Nephron progenitor cell (in vitro differentiated cells): Measurements from ENCODE around the gene FAM227B.

Source experiments
- DNase-seq: peaks from one replicate; pipeline ENCODE4 v3.0.0; 2021
- H3K27ac Mint-ChIP-seq: 2 replicates; pipeline ENCODE4 v1.8.0; 2021; ENCODE audit warnings: mild to moderate bottlenecking, moderate library complexity, mixed read lengths
- H3K27me3 Mint-ChIP-seq: 2 replicates; pipeline ENCODE4 v1.8.0; 2021; ENCODE audit warnings: mild to moderate bottlenecking, low read depth, mixed read lengths; ENCODE audit not compliant: poor library complexity
- H3K36me3 Mint-ChIP-seq: 2 replicates; pipeline ENCODE4 v1.8.0; 2021; ENCODE audit warnings: low read depth, mixed read lengths
- H3K4me1 Mint-ChIP-seq: 2 replicates; pipeline ENCODE4 v1.8.0; 2021; ENCODE audit warnings: mixed read lengths
- H3K4me3 Mint-ChIP-seq: 2 replicates; pipeline ENCODE4 v1.8.0; 2021; ENCODE audit warnings: mild to moderate bottlenecking, moderate library complexity, mixed read lengths
- H3K9me3 Mint-ChIP-seq: 2 replicates; pipeline ENCODE4 v1.8.0; 2021; ENCODE audit warnings: mild to moderate bottlenecking, moderate library complexity, mixed read lengths
- TF ChIP-seq, protein P1 (sequence below): fragments of 200-600 bp; sonication (generic); IDR thresholded peaks from 2 replicates; pipeline ENCODE4 v1.5.0; 2021; ENCODE audit warnings: antibody characterized with exemption

Gene FAM227B

DNA sequence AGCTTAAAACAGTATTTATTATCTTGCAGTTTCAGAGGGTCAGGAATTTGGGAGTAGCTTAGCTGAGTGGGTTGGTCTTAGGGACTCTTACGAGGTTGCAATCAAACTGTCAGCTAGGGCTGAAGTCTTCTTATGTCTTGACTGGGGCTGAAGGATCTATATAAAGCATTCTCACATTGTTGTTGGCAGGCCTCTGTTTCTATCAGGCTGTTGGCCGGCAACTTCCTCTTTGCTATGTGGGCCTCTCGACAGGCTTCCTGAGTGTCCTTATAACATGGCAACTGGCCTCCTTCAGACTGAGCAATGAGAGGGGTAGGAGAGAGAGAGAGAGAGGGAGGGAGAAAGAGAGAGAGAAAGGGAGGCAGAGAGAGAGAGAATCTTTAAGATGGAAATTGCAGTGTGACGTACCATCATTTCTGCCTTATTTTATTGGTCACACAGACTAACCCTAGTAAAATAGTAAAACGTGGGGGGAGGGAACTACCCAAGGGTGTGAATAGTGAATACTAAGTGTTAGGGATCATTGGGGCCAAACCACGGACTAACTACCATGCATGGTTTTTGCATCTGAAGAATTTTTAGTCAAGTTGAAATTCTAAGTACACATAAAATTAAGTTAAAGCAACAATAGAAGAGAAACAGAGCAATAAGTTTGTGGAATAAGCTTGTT lies 181.5 kb downstream of the FAM227B start:
- DNase-seq = no peak
- TF ChIP-seq, protein P1, sequence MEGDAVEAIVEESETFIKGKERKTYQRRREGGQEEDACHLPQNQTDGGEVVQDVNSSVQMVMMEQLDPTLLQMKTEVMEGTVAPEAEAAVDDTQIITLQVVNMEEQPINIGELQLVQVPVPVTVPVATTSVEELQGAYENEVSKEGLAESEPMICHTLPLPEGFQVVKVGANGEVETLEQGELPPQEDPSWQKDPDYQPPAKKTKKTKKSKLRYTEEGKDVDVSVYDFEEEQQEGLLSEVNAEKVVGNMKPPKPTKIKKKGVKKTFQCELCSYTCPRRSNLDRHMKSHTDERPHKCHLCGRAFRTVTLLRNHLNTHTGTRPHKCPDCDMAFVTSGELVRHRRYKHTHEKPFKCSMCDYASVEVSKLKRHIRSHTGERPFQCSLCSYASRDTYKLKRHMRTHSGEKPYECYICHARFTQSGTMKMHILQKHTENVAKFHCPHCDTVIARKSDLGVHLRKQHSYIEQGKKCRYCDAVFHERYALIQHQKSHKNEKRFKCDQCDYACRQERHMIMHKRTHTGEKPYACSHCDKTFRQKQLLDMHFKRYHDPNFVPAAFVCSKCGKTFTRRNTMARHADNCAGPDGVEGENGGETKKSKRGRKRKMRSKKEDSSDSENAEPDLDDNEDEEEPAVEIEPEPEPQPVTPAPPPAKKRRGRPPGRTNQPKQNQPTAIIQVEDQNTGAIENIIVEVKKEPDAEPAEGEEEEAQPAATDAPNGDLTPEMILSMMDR = no peak
- Mint-ChIP-seq H3K9me3 (no peaks in the 10 kb centered on the region), H3K4me3 (no peak overlapping the region), H3K27ac (no peak overlapping the region), H3K4me1 (peaks cover 8% of the 10 kb centered on the region), H3K36me3 (no peaks in the 10 kb centered on the region), H3K27me3 (peaks cover 2% of the 10 kb centered on the region)

- Mint-ChIP-seq H3K27ac (no peak overlapping the region), H3K9me3 (no peaks in the 10 kb centered on the region), H3K36me3 (no peaks in the 10 kb centered on the region), H3K27me3 (peaks cover 2% of the 10 kb centered on the region), H3K4me3 (no peak overlapping the region), H3K4me1 (peaks cover 8% of the 10 kb centered on the region)
- DNase-seq = no peak
- TF ChIP-seq, protein P1 = no peak
Observed at GRCh38 chr15:49436751-49437150, 183.9 kb downstream of the FAM227B start.

DNA sequence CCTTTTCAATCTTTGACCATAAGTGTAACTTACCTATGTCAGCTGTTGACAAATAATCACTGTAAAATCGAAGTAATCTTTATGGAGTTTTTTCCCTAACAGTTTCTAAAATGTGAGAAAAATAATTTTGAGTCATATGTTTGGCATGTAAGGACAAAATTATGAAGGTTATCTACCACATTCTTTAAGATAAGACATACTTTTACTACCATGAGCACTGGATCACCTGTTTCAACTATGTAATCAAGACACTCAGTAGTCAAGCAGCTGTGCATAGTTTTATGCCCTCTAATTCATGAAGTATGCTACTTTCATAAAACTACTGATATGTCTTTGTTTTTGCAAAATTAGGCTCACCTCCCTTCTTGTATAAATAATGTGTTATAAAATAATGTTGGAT lies 185.4 kb downstream of the FAM227B start:
- no peak overlapping the region for H3K27ac Mint-ChIP-seq
- peaks cover 2% of the 10 kb centered on the region for H3K27me3 Mint-ChIP-seq
- H3K4me3 Mint-ChIP-seq = no peak overlapping the region
- peaks cover 8% of the 10 kb centered on the region for H3K4me1 Mint-ChIP-seq
- TF ChIP-seq, protein P1 = no peak
- no peaks in the 10 kb centered on the region for H3K9me3 Mint-ChIP-seq
- no peaks in the 10 kb centered on the region for H3K36me3 Mint-ChIP-seq
- DNase-seq = no peak

DNA sequence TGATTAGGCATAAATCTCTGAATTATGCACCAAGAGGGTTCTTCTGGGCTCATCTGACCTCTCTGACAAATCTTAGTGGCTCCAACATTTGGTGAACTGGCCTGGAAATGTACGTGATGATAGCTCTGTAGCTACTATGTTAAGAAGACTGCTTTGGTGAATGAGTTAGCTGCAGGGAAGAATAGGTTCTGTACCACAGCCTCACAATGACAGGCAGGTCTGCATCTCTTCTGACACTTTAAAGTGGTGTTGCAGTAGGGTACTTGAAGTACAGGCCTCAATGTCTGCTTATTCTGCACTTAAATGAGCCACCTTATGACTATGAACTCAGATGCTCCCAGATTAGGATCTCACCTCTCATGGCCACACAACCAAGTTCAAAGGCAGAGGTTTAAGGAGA lies 190.6 kb downstream of the FAM227B start:
- H3K4me1 Mint-ChIP-seq = no peaks in the 10 kb centered on the region
- no peak overlapping the region for H3K4me3 Mint-ChIP-seq
- no peaks in the 10 kb centered on the region for H3K27me3 Mint-ChIP-seq
- DNase-seq = no peak
- H3K27ac Mint-ChIP-seq = no peak overlapping the region
- TF ChIP-seq, protein P1 = no peak
- H3K9me3 Mint-ChIP-seq = no peaks in the 10 kb centered on the region
- no peaks in the 10 kb centered on the region for H3K36me3 Mint-ChIP-seq

GRCh38 chr15:49428409-49429095 lies 192.1 kb downstream of the FAM227B start:
- H3K4me1 Mint-ChIP-seq = no peaks in the 10 kb centered on the region
- TF ChIP-seq, protein P1 = no peak

GRCh38 chr15:49427372-49427771 lies 193.2 kb downstream of the FAM227B start:
- TF ChIP-seq, protein P1 = no peak
- Mint-ChIP-seq H3K9me3 (no peaks in the 10 kb centered on the region), H3K36me3 (no peaks in the 10 kb centered on the region), H3K4me3 (no peak overlapping the region), H3K27me3 (no peaks in the 10 kb centered on the region), H3K4me1 (no peaks in the 10 kb centered on the region), H3K27ac (no peak overlapping the region)
- no peak for DNase-seq

More at GRCh38 chr15:49428409-49429095, 192.1 kb downstream of the FAM227B start:
- Mint-ChIP-seq H3K27ac (no peak overlapping the region), H3K27me3 (no peaks in the 10 kb centered on the region), H3K9me3 (no peaks in the 10 kb centered on the region), H3K36me3 (no peaks in the 10 kb centered on the region), H3K4me3 (no peak overlapping the region)
- DNase-seq = no peak
